Measurements from ENCODE around the gene SV2A.

- TF ChIP-seq MYBL2 (CRISPR knock-in tag; IDR thresholded peaks at IDR 0.05) (no peak), ZNF138 (CRISPR knock-in tag; conservative IDR thresholded peaks at IDR 0.05) (no peak), ZNF232 (CRISPR knock-in tag; IDR thresholded peaks at IDR 0.05) (no peak), NFE2L1 (CRISPR knock-in tag; IDR thresholded peaks at IDR 0.05) (no peak), NR3C1 (CRISPR knock-in tag; conservative IDR thresholded peaks at IDR 0.05; ENCODE audit: low read depth) (no peak), CTCF (IDR thresholded peaks at IDR 0.05) (no peak), ATF2 (CRISPR knock-in tag; IDR thresholded peaks at IDR 0.05; ENCODE audit: borderline replicate concordance, low read depth) (no peak), FOXP4 (CRISPR knock-in tag; IDR thresholded peaks at IDR 0.05) (no peak), JUN (CRISPR knock-in tag; IDR thresholded peaks at IDR 0.05) (no peak), ELF4 (CRISPR knock-in tag; IDR thresholded peaks at IDR 0.05; ENCODE audit: low read depth) (no peak), SP1 (CRISPR knock-in tag; conservative IDR thresholded peaks at IDR 0.05) (no peak), MAX (CRISPR knock-in tag; IDR thresholded peaks at IDR 0.05) (no peak), USF2 (CRISPR knock-in tag; IDR thresholded peaks at IDR 0.05) (no peak), AFF4 (CRISPR knock-in tag; IDR thresholded peaks at IDR 0.05; ENCODE audit: borderline replicate concordance) (no peak)
Measured at GRCh38 chr1:149914545-149914944, 3.1 kb downstream of the SV2A start.
